Measurements from ENCODE around the gene ESYT2. TPM values are rescaled to one million over a fixed set of nuclear protein-coding genes. Genes with fewer than 3 reads are reported as not detected.

Gene ESYT2
- total and polyA plus RNA-seq, 2 of the 4 experiments (the other 2 are of a cell fraction), result 26.7 to 69.9 TPM

- Histone ChIP-seq H3K27me3 (ENCODE audit: control insufficient read depth, insufficient read depth, low read length) (no peaks in the 10 kb centered on the region), H4K91ac (ENCODE audit: insufficient read depth, low read depth, low read length) (peak overlapping the region; percentile 48; the same call in 1 of the 2 replicates), H4K5ac (ENCODE audit: low read depth, low read length) (no peak overlapping the region), H2BK20ac (ENCODE audit: low read depth, low read length) (no peak overlapping the region), H3K9me3 (ENCODE audit: control insufficient read depth, insufficient read depth, low read length) (no peaks in the 10 kb centered on the region), H4K20me1 (ENCODE audit: insufficient read depth, low read length) (peaks cover 13% of the 10 kb centered on the region; the same call in 1 of the 2 replicates), H3K79me1 (ENCODE audit: low read depth in 1 of 2, low read length in 2 of 2) (peaks cover 4 to 22% of the 10 kb centered on the region in 2 experiments; a peak in 3 of 4 replicates), H3K4ac (ENCODE audit: low read depth, low read length) (0 out of 2 replicates have a peak overlapping the region, but pooled peaks have one; percentile 51), H3K23ac (ENCODE audit: low read depth, low read length) (no peak overlapping the region), H2AK9ac (replicated peaks; ENCODE audit: low read depth, low read length, poor library complexity) (peak overlapping the region; percentile 82), H2BK5ac (ENCODE audit: low read depth, low read length, poor library complexity, severe bottlenecking) (peak overlapping the region; percentile 74), H2AFZ (replicated peaks; ENCODE audit: low read length, poor library complexity) (peak overlapping the region; percentile 99), H3K9me1 (ENCODE audit: insufficient read depth, low read length) (peaks cover 4% of the 10 kb centered on the region), H3K27ac (ENCODE audit: insufficient read depth, low read length) (peak overlapping the region; percentile 71), H3K4me3 (ENCODE audit: insufficient read depth, low read depth, low read length) (peak overlapping the region; percentile 86), H3K36me3 (ENCODE audit: control insufficient read depth, insufficient read depth, low read length) (no peaks in the 10 kb centered on the region), H2BK15ac (ENCODE audit: low read depth, low read length) (no peak overlapping the region), H3K4me1 (ENCODE audit: control insufficient read depth, insufficient read depth, low read length) (peaks cover 3% of the 10 kb centered on the region; the same call in 1 of the 2 replicates), H3K14ac (replicated peaks; ENCODE audit: low read depth, low read length) (no peak overlapping the region), H3K18ac (ENCODE audit: low read depth, low read length) (no peak overlapping the region), H3K9ac (ENCODE audit: low read depth, low read length) (peak overlapping the region; percentile 90), H2AK5ac (ENCODE audit: low read depth, low read length) (0 out of 2 replicates have a peak overlapping the region, but pooled peaks have one; percentile 26), H3K4me2 (ENCODE audit: low read depth, low read length) (peak overlapping the region; percentile 74), H2BK120ac (ENCODE audit: low read depth, low read length) (no peak overlapping the region), H3K56ac (ENCODE audit: extremely low read depth, insufficient read depth, low read length) (no peak overlapping the region; the same call in 1 of the 2 replicates), H4K8ac (ENCODE audit: low read depth in 2 of 2, low read length in 2 of 2) (peak overlapping the region in 1 of 2 experiments; percentile 9; a peak in 1 of 4 replicates)
- intact Hi-C loops (cut with micrococcal nuclease) (loop anchor here (1.0 to 10.0 kb wide), 7 partner anchors 27 to 214 kb away; partner anchors contain the start of genes DYNC2I1 and NCAPG2), in situ Hi-C loops (cut with MboI; ENCODE audit: low sequenced_read_pairs) (no loop called here), dilution Hi-C loops (cut with HindIII; ENCODE audit: low sequenced_read_pairs, unreplicated experiment) (no loop called here)
- TF ChIP-seq MXI1 (IDR thresholded peaks at IDR 0.05; ENCODE audit: borderline replicate concordance, low read depth, low read length) (peak; percentile 3; the same call in 1 of the 2 replicates), CTCF (conservative IDR thresholded peaks at IDR 0.05; ENCODE audit: low read depth, low read length) (no peak), CHD1 (IDR thresholded peaks at IDR 0.05; ENCODE audit: low read depth, low read length) (0 out of 2 replicates have a peak, but pooled peaks have one; percentile 54), RAD21 (IDR thresholded peaks at IDR 0.05; ENCODE audit: low read length) (peak; percentile 34; the same call in 1 of the 2 replicates)
- ChIA-PET CTCF (interaction anchor here (0.7 to 1.1 kb wide), 3 partner anchors 16 to 50 kb away, joined by 3 read pairs; no protein-coding TSS in a partner anchor), POLR2A (ENCODE audit: unreplicated experiment) (no interaction called here)
- WGBS, 2 experiments (ENCODE audit: extremely low coverage in 2 of 2, insufficient read length in 1 of 2), result 0% methylated on average over 28 of the region's 38 CpGs; no CpG with 5 or more reads in 1 of the 2 experiments
- peak; percentile 65 for ATAC-seq (ENCODE audit: low read depth)
- DNase-seq, result peak; percentile 83
- no TSS peak for BruUV-seq (replicated peaks)
These were observed 328 bp downstream of the ESYT2 start for GRCh38 chr7:158829021-158829341.
